Measurements from ENCODE around the gene PELI2.

DNA sequence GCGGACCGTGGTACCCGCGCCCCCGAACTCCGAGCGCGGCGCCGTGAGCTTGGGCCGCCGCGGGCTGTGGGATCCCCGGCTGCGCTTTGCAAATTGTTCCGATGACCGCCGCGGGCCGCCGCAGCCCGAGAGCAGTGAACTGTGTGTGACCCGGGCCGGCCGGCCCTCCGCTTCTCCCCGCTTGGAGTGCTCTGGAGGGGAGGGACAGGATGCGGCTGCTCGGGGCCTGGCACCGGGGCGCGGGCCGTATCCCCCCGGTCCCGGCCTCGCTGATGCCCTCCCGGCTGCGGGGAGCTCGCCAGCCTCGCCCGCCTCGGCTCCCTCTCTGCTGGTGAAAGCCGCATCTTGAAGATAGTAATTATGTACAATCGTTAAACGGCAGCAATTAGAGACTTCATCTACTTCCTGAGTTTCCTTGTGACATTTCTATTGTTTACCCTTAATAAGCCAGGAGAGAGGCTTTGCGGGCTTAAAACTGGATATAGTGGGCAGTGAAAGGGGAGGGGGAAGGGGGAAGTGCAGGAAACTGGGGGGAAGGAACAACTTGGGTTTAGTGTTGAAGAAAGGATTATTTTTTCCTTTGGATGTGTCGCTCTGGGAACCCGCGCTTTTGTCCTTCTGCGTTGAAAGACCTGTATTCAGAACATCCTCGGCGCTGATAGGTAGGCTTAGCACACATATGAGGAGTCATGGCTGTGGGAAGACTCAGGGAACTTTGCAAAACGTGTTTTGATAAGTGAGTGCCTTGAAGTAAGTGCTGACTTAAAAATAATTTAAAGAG lies 1.2 kb downstream of the PELI2 start:
- no peak for TF ChIP-seq POLR2A (IDR thresholded peaks at IDR 0.05)
- TF ChIP-seq, protein P1, sequence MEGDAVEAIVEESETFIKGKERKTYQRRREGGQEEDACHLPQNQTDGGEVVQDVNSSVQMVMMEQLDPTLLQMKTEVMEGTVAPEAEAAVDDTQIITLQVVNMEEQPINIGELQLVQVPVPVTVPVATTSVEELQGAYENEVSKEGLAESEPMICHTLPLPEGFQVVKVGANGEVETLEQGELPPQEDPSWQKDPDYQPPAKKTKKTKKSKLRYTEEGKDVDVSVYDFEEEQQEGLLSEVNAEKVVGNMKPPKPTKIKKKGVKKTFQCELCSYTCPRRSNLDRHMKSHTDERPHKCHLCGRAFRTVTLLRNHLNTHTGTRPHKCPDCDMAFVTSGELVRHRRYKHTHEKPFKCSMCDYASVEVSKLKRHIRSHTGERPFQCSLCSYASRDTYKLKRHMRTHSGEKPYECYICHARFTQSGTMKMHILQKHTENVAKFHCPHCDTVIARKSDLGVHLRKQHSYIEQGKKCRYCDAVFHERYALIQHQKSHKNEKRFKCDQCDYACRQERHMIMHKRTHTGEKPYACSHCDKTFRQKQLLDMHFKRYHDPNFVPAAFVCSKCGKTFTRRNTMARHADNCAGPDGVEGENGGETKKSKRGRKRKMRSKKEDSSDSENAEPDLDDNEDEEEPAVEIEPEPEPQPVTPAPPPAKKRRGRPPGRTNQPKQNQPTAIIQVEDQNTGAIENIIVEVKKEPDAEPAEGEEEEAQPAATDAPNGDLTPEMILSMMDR (IDR thresholded peaks at IDR 0.05), result no peak

Data from testis (tissue), 2 donors.